ENCODE data around the gene KIF12. TPM values are rescaled to one million over a fixed set of nuclear protein-coding genes. Genes with fewer than 3 reads are reported as not detected.
A peak's percentile ranks its signal among the peaks of the same experiment; 100 is the strongest.

KIF12 gene
- 4.4 and 6.3 TPM in 2 replicates for total RNA-seq (2014; rRNA removed)
- percentile 28 among the genes with signal in this experiment for Bru-seq, nascent RNA
- BruChase-seq, experiment 1, labeled RNA remaining after a 6-hour chase = percentile 10 among the genes with signal in this experiment
- percentile 16 among the genes with signal in this experiment for BruChase-seq, experiment 2, labeled RNA remaining after a 2-hour chase
- long read RNA-seq, partial matches to known transcripts = 2 of 6 reads
- long read RNA-seq, other reads (novel, unspliced or antisense) = 4 of 6 reads

DNA sequence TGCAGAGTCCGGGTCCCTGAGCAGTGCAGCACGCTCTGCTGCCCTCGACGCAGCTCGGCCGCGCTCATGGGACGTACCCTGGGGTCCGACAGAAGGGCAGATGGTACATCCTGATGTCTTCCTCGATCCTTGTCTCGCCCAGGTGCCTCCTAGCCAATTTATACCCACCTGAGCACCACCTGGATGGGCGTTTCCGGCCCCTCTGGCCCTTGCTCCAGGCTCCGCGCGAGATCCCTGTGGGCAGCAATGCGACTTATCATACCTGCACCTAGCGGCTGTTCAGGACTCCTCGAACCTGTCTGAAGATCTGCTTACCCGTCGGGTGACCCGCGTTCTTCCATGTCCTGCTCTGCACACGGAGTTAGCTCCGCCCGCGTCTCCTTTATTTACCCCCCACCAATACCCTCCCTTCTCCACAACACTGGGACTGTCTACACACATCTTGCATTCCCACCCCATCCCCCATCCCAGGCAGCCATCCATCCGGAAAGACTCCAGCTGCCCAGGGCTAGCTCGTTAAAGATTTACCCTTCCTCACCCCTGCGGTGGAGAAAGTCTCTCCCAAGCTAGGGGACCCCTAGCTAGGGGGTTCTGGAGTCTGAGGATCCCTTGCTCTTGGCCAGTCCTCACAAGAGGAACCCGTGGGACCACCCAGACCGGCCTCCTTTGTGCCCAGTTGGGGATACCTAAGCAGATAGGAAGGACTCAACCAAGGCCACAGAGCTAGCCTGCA is at the start of gene KIF12:
Gene KIF12, minus strand, starts transcription at position 357 of the 733 bp plus-strand sequence. Its CDS starts 16 bp downstream, at position 341.
- H3F3A ChIP-seq (ENCODE audit: low read length, unreplicated experiment) = no peaks in the 10 kb centered on the region
- 0 out of 2 replicates have a peak, but pooled peaks cover 6% of the 10 kb centered on the region for H3K9me3 ChIP-seq (ENCODE audit: low read length)
- no peak within 1 kb of the TSS for H3K27ac ChIP-seq (ENCODE audit: low read length)
- no peak for DNase-seq
- POLR2A ChIA-PET (ENCODE audit: unreplicated experiment) = no interaction called here
- H3K27me3 ChIP-seq (ENCODE audit: low read length) = no peaks in the 10 kb centered on the region
- H3K79me2 ChIP-seq (ENCODE audit: low read length) = no peaks in the 10 kb centered on the region
- no peaks in the 10 kb centered on the region for H3K36me3 ChIP-seq (ENCODE audit: low read depth, low read length)
- no peaks in the 10 kb centered on the region for H3K9me2 ChIP-seq (replicated peaks; ENCODE audit: low read length)
- BruUV-seq (replicated peaks) = no TSS peak
- CTCF ChIA-PET = no interaction called here
- TF ChIP-seq, protein P1, sequence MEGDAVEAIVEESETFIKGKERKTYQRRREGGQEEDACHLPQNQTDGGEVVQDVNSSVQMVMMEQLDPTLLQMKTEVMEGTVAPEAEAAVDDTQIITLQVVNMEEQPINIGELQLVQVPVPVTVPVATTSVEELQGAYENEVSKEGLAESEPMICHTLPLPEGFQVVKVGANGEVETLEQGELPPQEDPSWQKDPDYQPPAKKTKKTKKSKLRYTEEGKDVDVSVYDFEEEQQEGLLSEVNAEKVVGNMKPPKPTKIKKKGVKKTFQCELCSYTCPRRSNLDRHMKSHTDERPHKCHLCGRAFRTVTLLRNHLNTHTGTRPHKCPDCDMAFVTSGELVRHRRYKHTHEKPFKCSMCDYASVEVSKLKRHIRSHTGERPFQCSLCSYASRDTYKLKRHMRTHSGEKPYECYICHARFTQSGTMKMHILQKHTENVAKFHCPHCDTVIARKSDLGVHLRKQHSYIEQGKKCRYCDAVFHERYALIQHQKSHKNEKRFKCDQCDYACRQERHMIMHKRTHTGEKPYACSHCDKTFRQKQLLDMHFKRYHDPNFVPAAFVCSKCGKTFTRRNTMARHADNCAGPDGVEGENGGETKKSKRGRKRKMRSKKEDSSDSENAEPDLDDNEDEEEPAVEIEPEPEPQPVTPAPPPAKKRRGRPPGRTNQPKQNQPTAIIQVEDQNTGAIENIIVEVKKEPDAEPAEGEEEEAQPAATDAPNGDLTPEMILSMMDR (conservative IDR thresholded peaks at IDR 0.05; ENCODE audit: low read depth, low read length) = no peak
- TF ChIP-seq EZH2 (IDR thresholded peaks at IDR 0.05; ENCODE audit: low read length, unreplicated experiment) (no peak), EZH2phosphoT487 (IDR thresholded peaks at IDR 0.05; ENCODE audit: borderline replicate concordance, low read length) (no peak)
- peak within 1 kb of the TSS; percentile 69 for H3K4me3 ChIP-seq (ENCODE audit: low read length)
- no peak for ATAC-seq
- H3K4me2 ChIP-seq (ENCODE audit: low read length) = peak within 1 kb of the TSS; percentile 75
- intact Hi-C loops (cut with micrococcal nuclease) = no loop called here
- H3K4me1 ChIP-seq (ENCODE audit: insufficient read depth, low read length) = no peaks in the 10 kb centered on the region
- no peaks in the 10 kb centered on the region for H4K20me1 ChIP-seq (ENCODE audit: low read length)
- no peak within 1 kb of the TSS for H3K9ac ChIP-seq (ENCODE audit: low read length)
- peak within 1 kb of the TSS; percentile 64; the same call in 1 of the 2 replicates for H2AFZ ChIP-seq (ENCODE audit: low read length)

DNA sequence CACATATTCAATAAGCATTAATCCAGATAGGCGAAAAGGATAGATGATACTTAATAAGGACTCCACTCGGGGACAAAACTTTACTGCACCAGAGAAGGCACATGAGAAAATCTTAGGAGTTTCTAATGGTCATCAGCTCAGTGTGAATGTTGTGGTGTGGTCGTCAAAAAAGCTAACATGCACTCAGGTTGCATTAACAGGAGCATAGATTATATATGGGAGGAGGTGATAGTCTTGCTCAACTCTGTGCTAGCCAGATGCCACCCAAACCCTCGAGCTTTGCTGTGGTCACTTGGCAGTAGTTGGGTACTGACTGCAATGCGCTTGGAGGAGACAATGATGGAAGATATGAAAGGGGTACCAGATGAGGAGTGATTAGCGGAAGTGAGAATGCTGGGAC is 47.6 kb upstream of the KIF12 start:
- Histone ChIP-seq H3K9me2 (replicated peaks; ENCODE audit: low read length) (no peaks in the 10 kb centered on the region), H3K4me1 (ENCODE audit: insufficient read depth, low read length) (no peaks in the 10 kb centered on the region), H4K20me1 (ENCODE audit: low read length) (no peaks in the 10 kb centered on the region), H3K27me3 (ENCODE audit: low read length) (0 out of 2 replicates have a peak, but pooled peaks cover 7% of the 10 kb centered on the region), H3K27ac (ENCODE audit: low read length) (no peak overlapping the region), H2AFZ (ENCODE audit: low read length) (no peak overlapping the region), H3K4me3 (ENCODE audit: low read length) (no peak overlapping the region), H3F3A (ENCODE audit: low read length, unreplicated experiment) (no peaks in the 10 kb centered on the region), H3K9ac (ENCODE audit: low read length) (no peak overlapping the region), H3K9me3 (ENCODE audit: low read length) (no peaks in the 10 kb centered on the region), H3K36me3 (ENCODE audit: low read depth, low read length) (no peaks in the 10 kb centered on the region), H3K4me2 (ENCODE audit: low read length) (no peak overlapping the region), H3K79me2 (ENCODE audit: low read length) (no peaks in the 10 kb centered on the region)
- no TSS peak for BruUV-seq (replicated peaks)
- intact Hi-C loops (cut with micrococcal nuclease) = no loop called here
- TF ChIP-seq EZH2phosphoT487 (IDR thresholded peaks at IDR 0.05; ENCODE audit: borderline replicate concordance, low read length) (no peak), EZH2 (IDR thresholded peaks at IDR 0.05; ENCODE audit: low read length, unreplicated experiment) (no peak)
- TF ChIP-seq, protein P1 (conservative IDR thresholded peaks at IDR 0.05; ENCODE audit: low read depth, low read length) = no peak
- ChIA-PET POLR2A (ENCODE audit: unreplicated experiment) (no interaction called here), CTCF (no interaction called here)
- DNase-seq (no peak), ATAC-seq (no peak)

DNA sequence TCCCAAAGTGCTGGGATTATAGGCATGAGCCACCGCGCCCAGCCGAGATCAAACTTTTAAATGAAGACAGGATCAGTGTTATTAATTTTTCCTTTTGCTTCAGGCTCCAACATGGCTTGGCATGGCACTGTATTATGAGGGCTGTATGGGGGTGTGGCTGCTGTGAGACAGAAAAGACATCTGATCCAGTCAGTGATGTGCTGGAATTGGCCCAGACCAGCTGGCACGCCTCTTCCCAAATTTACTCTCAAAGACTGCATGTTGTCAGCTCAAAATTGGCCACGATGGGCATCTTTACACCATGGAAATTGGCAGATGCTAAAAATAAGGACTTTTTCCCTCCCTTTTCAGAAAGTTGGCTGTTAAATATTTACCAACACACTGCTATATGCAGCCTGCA is 44.1 kb upstream of the KIF12 start:
- Histone ChIP-seq H2AFZ (ENCODE audit: low read length) (no peak overlapping the region), H3K4me1 (ENCODE audit: insufficient read depth, low read length) (no peaks in the 10 kb centered on the region), H3K36me3 (ENCODE audit: low read depth, low read length) (no peaks in the 10 kb centered on the region), H3K9ac (ENCODE audit: low read length) (no peak overlapping the region), H3F3A (ENCODE audit: low read length, unreplicated experiment) (no peaks in the 10 kb centered on the region), H3K9me2 (replicated peaks; ENCODE audit: low read length) (no peaks in the 10 kb centered on the region), H4K20me1 (ENCODE audit: low read length) (no peaks in the 10 kb centered on the region), H3K4me2 (ENCODE audit: low read length) (no peak overlapping the region), H3K9me3 (ENCODE audit: low read length) (no peaks in the 10 kb centered on the region), H3K4me3 (ENCODE audit: low read length) (no peak overlapping the region), H3K27me3 (ENCODE audit: low read length) (peaks cover 15% of the 10 kb centered on the region; the same call in 1 of the 2 replicates), H3K27ac (ENCODE audit: low read length) (no peak overlapping the region), H3K79me2 (ENCODE audit: low read length) (no peaks in the 10 kb centered on the region)
- ChIA-PET POLR2A (ENCODE audit: unreplicated experiment) (no interaction called here), CTCF (no interaction called here)
- intact Hi-C loops (cut with micrococcal nuclease) = no loop called here
- BruUV-seq (replicated peaks) = no TSS peak
- ATAC-seq (no peak), DNase-seq (no peak)
- TF ChIP-seq EZH2phosphoT487 (IDR thresholded peaks at IDR 0.05; ENCODE audit: borderline replicate concordance, low read length) (no peak), EZH2 (IDR thresholded peaks at IDR 0.05; ENCODE audit: low read length, unreplicated experiment) (no peak)
- TF ChIP-seq, protein P1 (conservative IDR thresholded peaks at IDR 0.05; ENCODE audit: low read depth, low read length) = no peak

All from PC-3 (cell line).